Measurements from ENCODE around the gene OSBPL2.

Gene OSBPL2

GRCh38 chr20:62234339-62234738, 4.0 kb upstream of the OSBPL2 start:
- FAIRE-seq (no peak), DNase-seq (ENCODE audit: low spot score) (no peak)

GRCh38 chr20:62235001-62235776, 3.1 kb upstream of the OSBPL2 start:
- DNase-seq (ENCODE audit: low spot score) (no peak), FAIRE-seq (no peak)

DNA sequence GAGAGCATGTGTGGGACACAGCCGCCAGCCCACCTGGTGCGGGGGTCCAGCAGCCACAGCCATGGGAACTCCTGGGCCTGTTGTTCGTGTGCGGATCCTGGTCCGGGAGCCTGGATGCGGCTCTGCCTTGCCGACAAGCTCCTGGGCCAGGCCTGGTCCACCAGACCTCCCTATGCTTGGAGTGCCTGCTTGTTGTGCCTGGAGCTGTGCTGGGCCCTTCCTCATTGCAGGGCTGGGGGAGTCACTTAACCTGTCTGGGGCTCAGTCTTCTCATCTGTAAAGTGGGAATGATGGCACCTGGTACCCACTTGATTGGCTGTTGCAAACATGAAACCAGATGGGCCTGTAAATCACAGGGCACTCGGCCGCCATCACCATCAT, 2.6 kb upstream of the OSBPL2 start:
- FAIRE-seq: no peak
- no peak for DNase-seq (ENCODE audit: low spot score)

DNA sequence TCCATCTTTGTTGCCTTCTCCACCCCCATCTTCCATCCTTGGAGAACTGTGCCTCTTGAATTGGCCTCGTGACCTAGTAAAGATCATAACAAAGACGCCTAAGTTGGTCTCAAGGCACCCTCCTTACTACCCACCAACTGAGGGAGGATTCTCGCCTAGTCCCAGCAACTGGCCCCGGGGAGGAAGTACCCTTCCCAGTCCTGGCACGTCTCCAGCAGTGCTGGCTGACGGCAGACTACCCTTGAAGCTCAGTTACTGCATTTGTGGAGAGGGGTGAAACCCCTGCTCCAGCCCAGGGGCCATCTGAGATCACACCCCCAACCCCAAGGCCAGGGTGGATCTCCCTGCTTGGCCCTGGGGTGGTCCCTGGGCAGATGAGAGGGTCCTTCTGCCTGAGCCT, 2.1 kb upstream of the OSBPL2 start:
- FAIRE-seq: no peak

GRCh38 chr20:62236766-62237513, 1.4 kb upstream of the OSBPL2 start:
- DNase-seq (ENCODE audit: low spot score) (no peak), FAIRE-seq (no peak)

More for the DNA sequence above, 2.1 kb upstream of the OSBPL2 start:
- DNase-seq (ENCODE audit: low spot score): no peak

GRCh38 chr20:62237514-62237800, 864 bp upstream of the OSBPL2 start:
- DNase-seq (ENCODE audit: low spot score): no peak
- no peak for FAIRE-seq

GRCh38 chr20:62238569-62239277, 402 bp downstream of the OSBPL2 start:
- FAIRE-seq: no peak
- DNase-seq (ENCODE audit: low spot score): no peak

DNA sequence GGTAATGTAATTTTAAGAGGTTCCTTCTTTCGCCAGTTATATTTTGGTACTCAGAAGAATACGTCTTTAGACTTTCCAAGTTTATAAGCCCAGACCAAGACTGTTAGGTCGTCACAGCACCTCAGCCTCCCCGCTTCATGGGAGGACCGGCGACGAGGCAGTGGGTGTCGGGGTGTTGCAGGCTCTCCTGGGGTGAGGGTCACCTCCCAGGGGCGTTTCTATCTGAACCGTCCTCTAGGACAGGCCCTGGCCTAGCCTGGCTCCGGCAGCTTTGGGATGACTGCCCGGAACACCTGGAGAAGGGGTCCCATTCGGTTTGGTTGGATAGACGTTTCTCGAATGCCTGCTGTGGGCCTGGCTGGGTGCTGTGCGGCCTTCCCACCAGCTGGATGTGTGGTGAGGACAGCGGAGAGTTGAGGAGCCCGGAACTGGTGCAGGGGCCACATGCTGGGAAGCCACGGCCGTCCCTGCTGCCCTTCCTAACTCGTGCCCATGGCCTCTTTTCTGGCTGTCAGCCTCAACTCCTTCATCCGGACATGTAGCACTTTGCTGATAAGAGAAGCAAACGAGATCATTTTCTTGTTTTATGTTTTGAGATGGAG, 1.1 kb downstream of the OSBPL2 start:
- FAIRE-seq: no peak
- DNase-seq (ENCODE audit: low spot score): no peak

DNA sequence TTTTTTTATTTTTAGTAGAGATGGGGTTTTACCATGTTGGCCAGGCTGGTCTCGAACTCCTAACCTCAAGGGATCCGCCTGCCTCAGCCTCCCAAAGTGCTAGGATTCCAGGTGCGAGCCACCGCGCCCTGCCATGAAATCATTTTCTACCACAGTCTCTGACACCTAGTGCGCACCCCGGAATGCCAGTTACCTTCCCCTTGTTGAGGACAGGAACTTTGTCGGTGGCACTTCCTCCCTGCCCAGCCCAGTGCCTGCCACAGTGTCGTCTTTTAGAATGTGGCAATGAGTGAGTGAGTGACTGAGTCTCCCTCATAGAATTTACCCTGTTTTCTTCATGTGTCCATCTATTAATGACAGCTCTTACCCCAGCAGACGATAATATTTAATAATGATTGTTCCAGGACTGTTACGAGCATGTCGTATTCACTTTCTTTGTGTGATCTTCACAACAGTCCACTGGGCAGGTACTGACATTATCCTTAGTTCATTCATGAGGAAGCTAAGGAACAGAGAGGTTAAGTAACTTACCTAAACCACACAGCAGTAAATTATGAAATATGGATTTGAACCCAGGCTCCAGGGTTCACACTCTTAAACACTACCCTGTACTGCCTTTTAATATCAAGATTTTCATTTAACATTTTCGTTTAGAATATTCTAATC, 1.8 kb downstream of the OSBPL2 start:
- DNase-seq (ENCODE audit: low spot score) (no peak), FAIRE-seq (no peak)

DNA sequence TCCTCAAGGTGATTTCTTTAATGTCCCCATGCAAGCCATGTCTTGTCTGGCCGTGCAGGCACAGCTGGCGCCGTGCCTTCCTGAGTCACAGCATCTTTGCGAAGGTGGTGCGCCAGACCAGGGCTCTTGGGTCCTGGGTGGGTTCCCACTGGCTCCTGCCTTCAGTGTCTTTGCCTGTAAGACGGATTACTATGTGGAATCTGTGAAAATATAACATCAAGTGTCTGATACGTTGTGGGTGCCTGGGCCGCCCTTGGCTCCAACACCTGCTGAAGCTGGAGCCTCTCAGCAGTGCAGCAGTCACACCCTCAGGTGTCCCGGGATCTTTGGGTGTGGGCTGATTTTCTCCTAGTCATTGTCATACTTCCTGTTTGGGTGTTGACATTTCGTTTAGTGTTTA, 3.2 kb downstream of the OSBPL2 start:
- DNase-seq (ENCODE audit: low spot score) (no peak), FAIRE-seq (no peak)

DNA sequence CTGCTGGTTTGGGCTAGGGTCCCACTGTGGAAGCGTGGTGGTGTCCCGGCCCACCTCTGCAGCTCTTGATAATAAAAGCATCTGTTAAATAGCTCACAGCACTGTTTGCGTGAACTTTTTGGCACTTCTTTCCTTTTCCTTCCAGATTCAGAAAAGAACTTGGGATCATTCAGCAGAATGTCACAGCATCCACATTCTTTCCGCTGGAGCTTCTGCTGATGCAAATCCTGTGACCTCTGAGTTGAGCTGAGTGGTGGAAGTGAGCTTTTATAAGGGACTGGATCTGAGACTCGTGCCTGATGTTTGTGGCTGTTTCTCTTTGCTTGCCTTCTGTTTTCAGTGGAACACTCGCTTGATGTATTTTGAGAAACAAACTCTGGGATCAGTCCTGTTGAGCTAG, 3.9 kb downstream of the OSBPL2 start:
- no peak for DNase-seq (ENCODE audit: low spot score)
- FAIRE-seq: no peak

DNA sequence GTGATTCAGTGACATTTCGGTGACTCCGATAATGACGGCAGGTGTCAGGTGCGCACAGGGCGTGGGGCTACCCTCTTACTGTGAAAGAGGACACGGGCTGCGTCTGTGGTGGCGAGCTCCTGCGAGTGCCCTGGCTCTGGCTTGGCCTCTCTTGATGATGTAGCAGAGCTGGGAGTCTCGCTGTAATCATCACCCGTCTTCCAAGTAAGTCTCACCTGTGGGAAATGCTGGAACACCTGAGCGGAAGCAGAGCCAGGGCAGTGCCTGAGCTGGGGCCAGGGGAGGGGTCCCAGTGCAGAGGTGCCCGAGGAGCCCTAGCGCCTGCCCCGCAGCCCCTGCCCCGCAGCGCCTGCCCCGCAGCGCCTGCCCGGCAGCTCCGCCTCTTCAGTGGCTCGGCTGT, 4.8 kb downstream of the OSBPL2 start:
- FAIRE-seq (no peak), DNase-seq (ENCODE audit: low spot score) (no peak)

DNA sequence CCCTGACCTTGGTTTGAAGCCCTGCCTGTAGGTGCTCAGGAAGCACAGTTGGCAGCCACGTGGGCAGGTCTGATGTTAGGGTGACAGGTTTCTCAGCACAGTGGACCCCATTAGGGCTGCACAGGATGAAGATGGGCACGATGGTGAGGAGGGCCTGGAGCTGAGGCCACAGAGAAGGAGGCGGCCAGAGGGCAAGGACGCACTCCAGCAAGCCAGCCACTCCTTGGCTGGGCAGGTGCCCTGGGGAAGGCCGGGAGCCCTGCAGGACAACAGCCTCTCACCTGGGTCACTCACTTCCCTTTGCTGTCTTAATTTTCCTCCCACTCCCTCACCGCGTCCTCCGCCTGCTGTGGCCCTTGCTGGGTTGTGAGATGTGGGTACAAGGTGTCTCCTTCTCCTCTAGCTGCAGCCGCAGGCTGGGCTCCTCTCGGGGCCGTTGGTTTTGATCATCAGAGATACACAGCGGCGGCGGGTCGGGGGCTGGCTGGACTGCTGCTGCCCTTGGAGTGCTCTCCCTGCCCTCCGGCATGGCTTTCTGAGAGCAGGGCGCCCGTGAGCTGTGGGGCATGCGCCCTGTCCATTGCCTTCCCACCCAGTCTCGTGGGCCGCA, 5.7 kb downstream of the OSBPL2 start:
- DNase-seq (ENCODE audit: low spot score): no peak
- no peak for FAIRE-seq

DNA sequence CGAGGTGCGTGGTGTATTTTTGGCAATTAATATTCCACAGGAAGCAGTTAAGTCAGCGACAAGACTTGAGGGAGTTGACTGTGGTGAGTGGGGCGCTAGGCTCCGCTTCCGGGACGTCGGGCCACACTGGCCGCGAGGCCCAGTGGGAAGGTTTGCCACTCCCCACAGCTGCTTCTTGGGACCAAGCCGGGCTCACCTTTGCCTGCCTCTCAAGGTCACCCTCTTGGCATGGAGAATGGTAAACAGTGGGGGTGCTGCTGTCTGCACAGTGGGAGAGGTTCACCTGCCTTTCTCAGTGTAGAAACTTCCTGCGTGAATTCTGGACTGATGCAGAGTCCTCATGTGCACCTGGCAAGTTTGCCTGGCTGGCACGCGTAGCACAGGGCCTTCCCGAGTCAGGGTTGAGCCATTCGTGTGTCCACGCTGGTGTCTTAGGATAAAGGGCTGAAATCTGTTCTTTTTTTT, 6.4 kb downstream of the OSBPL2 start:
- FAIRE-seq (no peak), DNase-seq (ENCODE audit: low spot score) (no peak)

DNA sequence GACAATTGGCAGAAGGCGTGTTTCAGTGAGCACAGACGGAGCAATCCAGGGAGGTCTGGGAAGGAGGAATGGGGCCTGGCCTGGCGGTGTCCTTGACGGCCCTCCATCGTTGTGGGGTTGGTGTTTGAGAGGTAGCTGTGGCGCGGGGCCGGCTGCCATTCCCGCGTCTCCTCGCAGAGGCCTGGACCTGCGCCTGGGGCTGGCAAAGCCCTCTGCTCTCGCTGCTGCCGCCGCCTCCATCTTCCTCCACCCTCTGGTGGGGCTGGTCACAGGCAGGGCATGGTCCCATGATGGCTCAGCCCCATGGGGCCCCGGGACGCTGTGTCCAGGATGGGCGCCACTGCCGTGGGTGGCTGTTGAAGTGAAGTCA, 7.6 kb downstream of the OSBPL2 start:
- no peak for FAIRE-seq

GRCh38 chr20:62246431-62246830, 8.1 kb downstream of the OSBPL2 start:
- DNase-seq (ENCODE audit: low spot score) (no peak), FAIRE-seq (no peak)

More for the DNA sequence above, 7.6 kb downstream of the OSBPL2 start:
- no peak for DNase-seq (ENCODE audit: low spot score)

- FAIRE-seq: no peak
- no peak for DNase-seq (ENCODE audit: low spot score)
Observed at GRCh38 chr20:62246872-62247652, 8.7 kb downstream of the OSBPL2 start.

GRCh38 chr20:62248890-62249560, 10.7 kb downstream of the OSBPL2 start:
- DNase-seq (ENCODE audit: low spot score) (no peak), FAIRE-seq (no peak)

GRCh38 chr20:62252342-62252966, 14.1 kb downstream of the OSBPL2 start:
- peak; percentile 71 for DNase-seq (ENCODE audit: low spot score)
- no peak for FAIRE-seq
